OCI-LY3 (cell line): Measurements from ENCODE around the gene DGLUCY.

Source experiments
- EZH2phosphoT487 ChIP-seq: fragments of 200-600 bp; shearing (Covaris generic); IDR thresholded peaks from 2 replicates; pipeline ENCODE4 v1.6.1; 2018; ENCODE audit warnings: antibody characterized with exemption, mixed run types, low read depth
- TF ChIP-seq, protein P1 (sequence below): fragments of 200-600, 300-600 bp; sonication (generic); IDR thresholded peaks from 2 replicates; pipeline ENCODE4 v1.5.1; 2014; ENCODE audit warnings: antibody characterized with exemption, low read length, low read depth

- TF ChIP-seq, protein P1, sequence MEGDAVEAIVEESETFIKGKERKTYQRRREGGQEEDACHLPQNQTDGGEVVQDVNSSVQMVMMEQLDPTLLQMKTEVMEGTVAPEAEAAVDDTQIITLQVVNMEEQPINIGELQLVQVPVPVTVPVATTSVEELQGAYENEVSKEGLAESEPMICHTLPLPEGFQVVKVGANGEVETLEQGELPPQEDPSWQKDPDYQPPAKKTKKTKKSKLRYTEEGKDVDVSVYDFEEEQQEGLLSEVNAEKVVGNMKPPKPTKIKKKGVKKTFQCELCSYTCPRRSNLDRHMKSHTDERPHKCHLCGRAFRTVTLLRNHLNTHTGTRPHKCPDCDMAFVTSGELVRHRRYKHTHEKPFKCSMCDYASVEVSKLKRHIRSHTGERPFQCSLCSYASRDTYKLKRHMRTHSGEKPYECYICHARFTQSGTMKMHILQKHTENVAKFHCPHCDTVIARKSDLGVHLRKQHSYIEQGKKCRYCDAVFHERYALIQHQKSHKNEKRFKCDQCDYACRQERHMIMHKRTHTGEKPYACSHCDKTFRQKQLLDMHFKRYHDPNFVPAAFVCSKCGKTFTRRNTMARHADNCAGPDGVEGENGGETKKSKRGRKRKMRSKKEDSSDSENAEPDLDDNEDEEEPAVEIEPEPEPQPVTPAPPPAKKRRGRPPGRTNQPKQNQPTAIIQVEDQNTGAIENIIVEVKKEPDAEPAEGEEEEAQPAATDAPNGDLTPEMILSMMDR: no peak
- TF ChIP-seq EZH2phosphoT487: no peak
Observed at GRCh38 chr14:91274796-91275195, 160.9 kb downstream of the DGLUCY start.
